Measurements from ENCODE around the gene NCAPD2.
"Not testable (repeated sequence)": the region's sequence is repeated elsewhere in the genome, so short reads cannot be mapped to it uniquely, and the experiment has no call there.

DNA sequence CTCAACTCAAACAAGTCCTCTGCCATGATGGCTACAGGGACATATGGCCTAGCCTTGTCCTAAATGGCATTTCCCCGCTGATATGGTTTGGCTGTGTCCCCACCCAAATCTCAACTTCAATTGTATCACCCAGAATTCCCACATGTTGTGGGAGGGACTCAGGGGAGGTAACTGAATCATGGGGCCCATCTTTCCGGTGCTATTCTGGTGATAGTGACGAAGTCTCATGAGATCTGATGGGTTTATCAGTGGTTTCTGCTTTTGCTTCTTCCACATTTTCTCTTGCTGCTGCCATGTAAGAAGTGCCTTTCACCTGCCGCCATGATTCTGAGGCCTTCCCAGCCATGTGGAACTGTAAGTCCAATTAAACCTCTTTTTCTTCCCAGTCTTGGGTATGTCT, 27.2 kb upstream of the NCAPD2 start:
- TF ChIP-seq, protein P1, sequence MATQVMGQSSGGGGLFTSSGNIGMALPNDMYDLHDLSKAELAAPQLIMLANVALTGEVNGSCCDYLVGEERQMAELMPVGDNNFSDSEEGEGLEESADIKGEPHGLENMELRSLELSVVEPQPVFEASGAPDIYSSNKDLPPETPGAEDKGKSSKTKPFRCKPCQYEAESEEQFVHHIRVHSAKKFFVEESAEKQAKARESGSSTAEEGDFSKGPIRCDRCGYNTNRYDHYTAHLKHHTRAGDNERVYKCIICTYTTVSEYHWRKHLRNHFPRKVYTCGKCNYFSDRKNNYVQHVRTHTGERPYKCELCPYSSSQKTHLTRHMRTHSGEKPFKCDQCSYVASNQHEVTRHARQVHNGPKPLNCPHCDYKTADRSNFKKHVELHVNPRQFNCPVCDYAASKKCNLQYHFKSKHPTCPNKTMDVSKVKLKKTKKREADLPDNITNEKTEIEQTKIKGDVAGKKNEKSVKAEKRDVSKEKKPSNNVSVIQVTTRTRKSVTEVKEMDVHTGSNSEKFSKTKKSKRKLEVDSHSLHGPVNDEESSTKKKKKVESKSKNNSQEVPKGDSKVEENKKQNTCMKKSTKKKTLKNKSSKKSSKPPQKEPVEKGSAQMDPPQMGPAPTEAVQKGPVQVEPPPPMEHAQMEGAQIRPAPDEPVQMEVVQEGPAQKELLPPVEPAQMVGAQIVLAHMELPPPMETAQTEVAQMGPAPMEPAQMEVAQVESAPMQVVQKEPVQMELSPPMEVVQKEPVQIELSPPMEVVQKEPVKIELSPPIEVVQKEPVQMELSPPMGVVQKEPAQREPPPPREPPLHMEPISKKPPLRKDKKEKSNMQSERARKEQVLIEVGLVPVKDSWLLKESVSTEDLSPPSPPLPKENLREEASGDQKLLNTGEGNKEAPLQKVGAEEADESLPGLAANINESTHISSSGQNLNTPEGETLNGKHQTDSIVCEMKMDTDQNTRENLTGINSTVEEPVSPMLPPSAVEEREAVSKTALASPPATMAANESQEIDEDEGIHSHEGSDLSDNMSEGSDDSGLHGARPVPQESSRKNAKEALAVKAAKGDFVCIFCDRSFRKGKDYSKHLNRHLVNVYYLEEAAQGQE (tag by site-specific recombination; IDR thresholded peaks at IDR 0.05), result not testable (repeated sequence)
- TF ChIP-seq, protein P2, sequence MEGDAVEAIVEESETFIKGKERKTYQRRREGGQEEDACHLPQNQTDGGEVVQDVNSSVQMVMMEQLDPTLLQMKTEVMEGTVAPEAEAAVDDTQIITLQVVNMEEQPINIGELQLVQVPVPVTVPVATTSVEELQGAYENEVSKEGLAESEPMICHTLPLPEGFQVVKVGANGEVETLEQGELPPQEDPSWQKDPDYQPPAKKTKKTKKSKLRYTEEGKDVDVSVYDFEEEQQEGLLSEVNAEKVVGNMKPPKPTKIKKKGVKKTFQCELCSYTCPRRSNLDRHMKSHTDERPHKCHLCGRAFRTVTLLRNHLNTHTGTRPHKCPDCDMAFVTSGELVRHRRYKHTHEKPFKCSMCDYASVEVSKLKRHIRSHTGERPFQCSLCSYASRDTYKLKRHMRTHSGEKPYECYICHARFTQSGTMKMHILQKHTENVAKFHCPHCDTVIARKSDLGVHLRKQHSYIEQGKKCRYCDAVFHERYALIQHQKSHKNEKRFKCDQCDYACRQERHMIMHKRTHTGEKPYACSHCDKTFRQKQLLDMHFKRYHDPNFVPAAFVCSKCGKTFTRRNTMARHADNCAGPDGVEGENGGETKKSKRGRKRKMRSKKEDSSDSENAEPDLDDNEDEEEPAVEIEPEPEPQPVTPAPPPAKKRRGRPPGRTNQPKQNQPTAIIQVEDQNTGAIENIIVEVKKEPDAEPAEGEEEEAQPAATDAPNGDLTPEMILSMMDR (tag by site-specific recombination; IDR thresholded peaks at IDR 0.05), result not testable (repeated sequence)
- TF ChIP-seq, protein P3, sequence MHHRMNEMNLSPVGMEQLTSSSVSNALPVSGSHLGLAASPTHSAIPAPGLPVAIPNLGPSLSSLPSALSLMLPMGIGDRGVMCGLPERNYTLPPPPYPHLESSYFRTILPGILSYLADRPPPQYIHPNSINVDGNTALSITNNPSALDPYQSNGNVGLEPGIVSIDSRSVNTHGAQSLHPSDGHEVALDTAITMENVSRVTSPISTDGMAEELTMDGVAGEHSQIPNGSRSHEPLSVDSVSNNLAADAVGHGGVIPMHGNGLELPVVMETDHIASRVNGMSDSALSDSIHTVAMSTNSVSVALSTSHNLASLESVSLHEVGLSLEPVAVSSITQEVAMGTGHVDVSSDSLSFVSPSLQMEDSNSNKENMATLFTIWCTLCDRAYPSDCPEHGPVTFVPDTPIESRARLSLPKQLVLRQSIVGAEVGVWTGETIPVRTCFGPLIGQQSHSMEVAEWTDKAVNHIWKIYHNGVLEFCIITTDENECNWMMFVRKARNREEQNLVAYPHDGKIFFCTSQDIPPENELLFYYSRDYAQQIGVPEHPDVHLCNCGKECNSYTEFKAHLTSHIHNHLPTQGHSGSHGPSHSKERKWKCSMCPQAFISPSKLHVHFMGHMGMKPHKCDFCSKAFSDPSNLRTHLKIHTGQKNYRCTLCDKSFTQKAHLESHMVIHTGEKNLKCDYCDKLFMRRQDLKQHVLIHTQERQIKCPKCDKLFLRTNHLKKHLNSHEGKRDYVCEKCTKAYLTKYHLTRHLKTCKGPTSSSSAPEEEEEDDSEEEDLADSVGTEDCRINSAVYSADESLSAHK (tag by site-specific recombination; IDR thresholded peaks at IDR 0.05), result not testable (repeated sequence)
- TF ChIP-seq, protein P4, sequence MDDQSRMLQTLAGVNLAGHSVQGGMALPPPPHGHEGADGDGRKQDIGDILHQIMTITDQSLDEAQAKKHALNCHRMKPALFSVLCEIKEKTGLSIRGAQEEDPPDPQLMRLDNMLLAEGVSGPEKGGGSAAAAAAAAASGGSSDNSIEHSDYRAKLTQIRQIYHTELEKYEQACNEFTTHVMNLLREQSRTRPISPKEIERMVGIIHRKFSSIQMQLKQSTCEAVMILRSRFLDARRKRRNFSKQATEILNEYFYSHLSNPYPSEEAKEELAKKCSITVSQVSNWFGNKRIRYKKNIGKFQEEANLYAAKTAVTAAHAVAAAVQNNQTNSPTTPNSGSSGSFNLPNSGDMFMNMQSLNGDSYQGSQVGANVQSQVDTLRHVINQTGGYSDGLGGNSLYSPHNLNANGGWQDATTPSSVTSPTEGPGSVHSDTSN (CRISPR knock-in tag; IDR thresholded peaks at IDR 0.05), result not testable (repeated sequence)
- TF ChIP-seq, protein P5, sequence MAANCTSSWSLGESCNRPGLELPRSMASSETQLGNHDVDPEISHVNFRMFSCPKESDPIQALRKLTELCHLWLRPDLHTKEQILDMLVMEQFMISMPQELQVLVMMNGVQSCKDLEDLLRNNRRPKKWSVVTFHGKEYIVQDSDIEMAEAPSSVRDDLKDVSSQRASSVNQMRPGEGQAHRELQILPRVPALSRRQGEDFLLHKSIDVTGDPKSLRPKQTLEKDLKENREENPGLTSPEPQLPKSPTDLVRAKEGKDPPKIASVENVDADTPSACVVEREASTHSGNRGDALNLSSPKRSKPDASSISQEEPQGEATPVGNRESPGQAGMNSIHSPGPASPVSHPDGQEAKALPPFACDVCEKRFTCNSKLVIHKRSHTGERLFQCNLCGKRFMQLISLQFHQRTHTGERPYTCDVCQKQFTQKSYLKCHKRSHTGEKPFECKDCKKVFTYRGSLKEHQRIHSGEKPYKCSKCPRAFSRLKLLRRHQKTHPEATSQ (tag by site-specific recombination; IDR thresholded peaks at IDR 0.05), result not testable (repeated sequence)
- TF ChIP-seq, protein P6, sequence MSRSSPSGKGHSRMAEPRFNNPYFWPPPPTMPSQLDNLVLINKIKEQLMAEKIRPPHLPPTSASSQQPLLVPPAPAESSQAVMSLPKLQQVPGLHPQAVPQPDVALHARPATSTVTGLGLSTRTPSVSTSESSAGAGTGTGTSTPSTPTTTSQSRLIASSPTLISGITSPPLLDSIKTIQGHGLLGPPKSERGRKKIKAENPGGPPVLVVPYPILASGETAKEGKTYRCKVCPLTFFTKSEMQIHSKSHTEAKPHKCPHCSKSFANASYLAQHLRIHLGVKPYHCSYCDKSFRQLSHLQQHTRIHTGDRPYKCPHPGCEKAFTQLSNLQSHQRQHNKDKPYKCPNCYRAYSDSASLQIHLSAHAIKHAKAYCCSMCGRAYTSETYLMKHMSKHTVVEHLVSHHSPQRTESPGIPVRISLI (tag by site-specific recombination; IDR thresholded peaks at IDR 0.05), result not testable (repeated sequence)
- not testable (repeated sequence) for TF ChIP-seq PRDM1 (tag by site-specific recombination; IDR thresholded peaks at IDR 0.05)
